ENCODE results near the gene COMMD1.

DNA sequence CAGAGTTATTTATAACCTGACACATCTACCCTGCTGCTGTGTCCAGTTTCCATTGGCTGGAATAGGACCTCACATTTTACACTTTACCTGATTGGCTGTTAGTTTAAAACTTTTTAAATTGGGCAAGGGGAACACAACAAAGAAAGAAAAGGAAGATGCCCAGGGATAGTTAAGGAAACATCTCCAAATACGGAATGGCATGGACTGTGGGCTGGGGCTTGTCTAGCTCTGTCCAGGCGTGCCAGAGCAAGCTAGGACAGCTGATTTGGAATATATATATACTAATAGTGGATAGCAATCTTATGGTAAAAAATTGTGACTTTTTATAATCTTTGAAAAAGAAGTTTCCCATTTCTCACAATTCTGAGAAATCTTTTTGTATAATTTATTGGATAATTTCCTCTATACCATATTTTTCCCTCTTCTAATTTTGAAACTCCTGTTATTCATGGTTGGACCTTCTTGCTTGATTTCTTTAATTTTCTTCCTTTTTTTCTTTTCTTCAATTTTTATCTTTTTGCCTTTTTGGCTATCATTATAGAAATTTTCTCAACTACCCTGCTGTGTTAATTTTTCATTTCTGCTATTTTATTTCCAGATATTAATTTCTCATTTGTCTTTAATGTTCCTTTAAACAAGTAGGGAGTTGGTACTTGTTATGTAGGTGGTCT is 55.9 kb downstream of the COMMD1 start:
- TF ChIP-seq CTCF (conservative IDR thresholded peaks at IDR 0.05; ENCODE audit: low read depth, low read length) = no peak
- TF ChIP-seq EZH2 (IDR thresholded peaks at IDR 0.05; ENCODE audit: borderline replicate concordance, low read depth, low read length, poor library complexity, severe bottlenecking) = no peak

Data from A673 (cell line).